NCI-H1694 (cell line): ENCODE measurements around the gene C3.

Experiments used
- DNase-seq: peaks from one replicate; lab custom pipeline; 2025; lab: John Stamatoyannopoulos, UW

The C3 gene

DNA sequence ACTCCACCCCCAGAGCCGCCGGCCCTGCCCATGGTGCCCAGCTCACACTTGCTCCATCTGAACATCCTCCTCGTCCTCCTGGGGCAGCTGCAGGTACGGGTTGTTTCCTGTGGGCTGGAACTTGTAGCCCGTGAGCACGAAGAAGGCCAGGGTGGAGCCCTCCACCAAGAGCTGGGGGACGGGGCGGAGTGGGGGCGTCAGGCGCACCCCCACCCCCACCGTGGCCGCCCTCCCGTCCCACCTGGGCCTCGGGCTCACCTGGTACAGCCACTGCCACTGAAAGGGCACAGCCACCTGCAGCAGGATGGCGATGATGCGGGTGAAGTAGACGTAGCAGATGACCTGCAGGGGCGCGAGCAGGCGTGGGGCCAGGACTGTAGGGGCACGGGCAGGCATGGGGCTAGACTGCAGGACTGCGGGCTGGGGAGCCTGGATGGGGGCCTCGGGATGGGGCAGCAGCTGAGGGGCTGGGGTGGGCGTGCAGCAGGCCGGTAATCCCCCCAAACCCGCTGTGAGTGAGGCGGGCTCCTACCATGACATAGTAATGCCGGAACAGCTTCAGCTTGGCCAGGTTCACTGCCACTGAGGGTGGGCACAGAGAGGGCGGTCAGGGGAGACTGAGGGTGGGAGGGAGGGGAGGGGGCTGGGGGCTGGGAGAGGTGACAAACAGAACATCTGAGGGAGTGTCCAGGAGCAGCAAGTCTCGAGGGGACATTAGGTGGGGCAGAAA, 10.7 kb upstream of the C3 start:
- no peak for DNase-seq

DNA sequence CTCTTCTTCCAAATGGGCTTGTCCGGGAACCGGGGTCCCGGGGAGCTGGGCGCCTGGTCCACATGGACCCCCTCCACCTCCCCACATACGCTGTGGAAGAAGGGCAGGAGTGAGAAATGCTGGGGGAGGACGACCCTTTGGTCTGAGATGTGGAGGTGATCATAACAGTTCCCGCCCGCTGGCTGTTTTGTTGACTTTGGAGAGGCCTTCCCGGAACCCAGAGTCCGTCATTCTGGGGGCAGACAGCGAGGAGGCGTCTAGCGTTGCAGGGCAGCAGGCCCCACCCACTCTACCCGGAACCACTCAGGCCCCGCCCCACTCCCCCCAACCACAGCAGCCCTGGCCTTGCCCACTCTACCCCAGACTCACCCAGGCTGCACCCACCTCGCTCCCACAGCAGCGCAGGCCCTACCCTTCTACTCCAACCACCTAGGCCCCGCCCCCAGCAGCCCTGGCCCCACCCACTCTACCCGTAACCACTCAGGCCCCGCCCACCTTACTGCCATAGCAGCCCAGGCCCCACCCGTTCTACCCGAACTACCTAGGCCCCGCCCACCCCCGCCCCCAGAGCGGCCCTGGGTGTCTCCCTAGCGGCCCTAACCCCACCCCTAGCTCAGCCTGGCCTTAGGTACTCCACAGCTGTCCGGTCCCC, 9.8 kb upstream of the C3 start:
- no peak for DNase-seq

DNA sequence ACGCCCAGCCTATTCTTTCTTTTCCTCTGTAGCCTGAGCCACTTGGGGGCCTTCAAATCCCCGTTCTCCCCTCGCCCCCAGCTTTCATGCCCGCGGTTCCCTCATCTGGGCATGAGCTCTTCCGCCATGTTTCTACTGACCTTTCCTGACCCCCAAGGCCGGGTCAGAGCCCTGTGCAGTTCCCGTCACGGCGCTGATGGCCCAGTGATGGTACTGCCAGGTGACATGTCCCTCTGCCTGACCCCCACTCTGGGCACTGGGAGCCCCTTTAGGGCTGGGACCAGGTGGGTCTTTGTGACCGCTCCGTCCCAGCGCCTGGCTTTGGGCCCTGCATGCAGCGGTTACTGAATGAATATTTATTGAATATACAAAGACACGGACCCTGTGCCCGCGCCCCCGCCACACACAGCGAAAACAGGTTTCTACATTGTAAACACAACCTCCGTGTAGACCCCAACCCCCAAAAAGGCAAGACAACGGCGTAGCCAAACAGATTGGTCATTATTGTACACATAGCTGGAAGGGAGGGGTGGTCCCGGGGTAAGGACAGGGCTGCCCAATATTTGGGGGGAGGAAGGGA, 9.2 kb upstream of the C3 start:
- DNase-seq: no peak

DNA sequence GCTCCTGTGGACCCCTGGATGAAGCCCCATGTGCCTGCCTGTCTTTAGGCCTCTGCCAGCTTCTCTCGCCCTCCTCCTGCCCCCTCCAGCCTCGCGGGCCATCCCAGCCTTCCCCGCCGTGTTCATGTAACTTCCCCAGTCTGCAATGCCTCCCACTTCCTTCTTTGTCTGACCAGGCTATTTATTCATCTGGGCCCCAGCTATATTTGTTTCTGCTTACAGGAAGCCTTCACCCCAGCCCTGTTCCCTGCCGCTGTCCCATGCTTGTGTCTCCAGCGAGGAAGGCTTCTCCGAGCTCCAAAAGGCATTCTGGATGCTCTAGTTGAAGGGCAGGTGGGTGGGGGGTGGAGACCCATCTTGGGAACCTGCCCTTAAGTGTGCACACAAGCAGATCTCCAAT, 7.9 kb upstream of the C3 start:
- DNase-seq: no peak

DNA sequence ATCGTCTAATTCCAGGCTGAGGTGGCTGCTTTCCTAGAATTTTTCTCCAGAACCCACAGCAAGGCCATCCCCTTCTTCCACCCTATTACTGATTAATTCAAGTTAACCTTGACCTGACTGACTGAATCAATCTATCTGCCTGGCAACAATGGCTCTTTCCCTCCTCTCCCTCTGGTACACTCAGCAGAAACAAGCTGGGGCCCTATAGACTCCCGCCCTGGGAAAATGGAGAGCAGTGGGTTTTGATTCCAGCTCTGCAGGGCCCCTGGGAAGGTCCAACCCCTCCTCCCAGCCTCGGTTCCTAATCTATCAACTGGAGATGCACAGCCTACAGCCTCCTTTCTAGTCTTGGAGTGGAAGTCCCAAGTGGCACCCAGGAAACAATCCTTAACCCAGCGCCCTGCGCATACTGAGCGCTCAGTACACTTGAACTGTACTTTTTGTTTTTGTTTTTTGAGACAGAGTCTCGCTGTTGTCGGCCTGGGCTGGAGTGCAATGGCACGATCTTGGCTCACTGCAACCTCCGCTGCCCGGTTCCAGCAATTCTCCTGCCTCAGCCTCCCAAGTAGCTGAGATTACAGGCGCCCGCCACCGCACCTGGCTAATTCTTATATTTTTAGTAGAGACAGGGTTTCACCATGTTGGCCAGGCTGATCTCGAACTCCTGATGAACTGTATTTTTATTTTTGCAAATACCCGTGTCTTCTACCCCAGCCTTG, 5.2 kb upstream of the C3 start:
- no peak for DNase-seq

DNA sequence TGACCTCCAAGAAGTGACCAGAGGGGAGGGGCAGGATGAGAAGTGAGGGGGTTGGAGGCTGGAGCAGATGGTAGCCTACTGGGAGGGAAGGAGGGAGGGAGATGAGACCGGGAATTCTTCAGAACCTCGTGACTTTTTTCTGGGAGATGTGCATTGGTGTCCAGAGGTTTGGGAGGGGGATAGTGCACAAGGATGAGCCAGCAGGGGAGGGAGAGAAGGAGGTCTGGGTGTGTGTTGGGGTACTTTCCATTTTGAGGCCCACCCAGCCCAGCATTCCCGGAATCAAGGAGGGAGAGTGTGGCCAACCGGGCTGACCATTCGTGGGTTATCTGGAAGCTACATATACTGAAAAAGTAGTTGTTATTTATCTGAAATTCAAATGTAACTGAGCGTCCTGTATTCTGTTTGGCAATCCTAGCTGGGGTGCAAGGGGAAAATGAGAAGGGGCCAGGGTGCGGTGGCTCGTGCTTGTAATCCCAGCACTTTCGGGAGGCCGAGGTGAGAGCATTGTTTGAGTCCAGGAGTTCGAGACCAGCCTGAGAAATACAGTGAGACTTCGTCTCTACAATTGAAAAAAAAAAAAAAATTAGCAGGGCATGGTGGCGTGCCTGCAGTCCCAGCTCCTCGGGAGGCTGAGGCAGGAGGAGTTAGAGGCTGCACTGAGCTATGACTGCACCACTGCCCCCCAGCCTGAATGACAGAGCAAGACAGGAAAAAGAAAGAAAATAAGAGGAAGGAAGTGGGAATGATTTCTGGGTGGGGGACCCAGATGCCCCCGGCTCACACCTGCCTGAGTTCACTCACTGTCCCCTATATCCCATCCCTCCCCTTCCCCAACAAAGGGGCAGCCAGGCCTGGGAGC, 4.4 kb upstream of the C3 start:
- DNase-seq: no peak

DNA sequence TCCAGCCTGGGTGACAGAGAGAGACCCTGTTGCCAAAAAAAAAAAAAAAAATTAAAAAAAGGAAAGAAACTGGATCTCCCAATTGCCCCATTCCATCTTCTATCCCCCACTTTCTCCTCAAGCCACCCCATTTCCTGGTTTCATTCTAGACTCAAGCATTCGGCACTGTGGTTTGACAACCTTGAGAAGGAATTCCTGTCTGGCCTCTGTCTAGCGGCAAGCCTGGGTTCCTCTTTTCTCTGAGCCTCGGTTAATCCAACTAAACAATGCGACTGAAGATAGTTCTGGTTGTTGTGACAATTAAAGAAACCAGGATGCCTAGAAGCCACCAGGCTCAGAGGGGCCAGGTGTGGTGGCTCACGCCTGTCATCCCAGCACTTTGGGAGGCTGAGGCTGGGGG, 3.3 kb upstream of the C3 start:
- DNase-seq: no peak

DNA sequence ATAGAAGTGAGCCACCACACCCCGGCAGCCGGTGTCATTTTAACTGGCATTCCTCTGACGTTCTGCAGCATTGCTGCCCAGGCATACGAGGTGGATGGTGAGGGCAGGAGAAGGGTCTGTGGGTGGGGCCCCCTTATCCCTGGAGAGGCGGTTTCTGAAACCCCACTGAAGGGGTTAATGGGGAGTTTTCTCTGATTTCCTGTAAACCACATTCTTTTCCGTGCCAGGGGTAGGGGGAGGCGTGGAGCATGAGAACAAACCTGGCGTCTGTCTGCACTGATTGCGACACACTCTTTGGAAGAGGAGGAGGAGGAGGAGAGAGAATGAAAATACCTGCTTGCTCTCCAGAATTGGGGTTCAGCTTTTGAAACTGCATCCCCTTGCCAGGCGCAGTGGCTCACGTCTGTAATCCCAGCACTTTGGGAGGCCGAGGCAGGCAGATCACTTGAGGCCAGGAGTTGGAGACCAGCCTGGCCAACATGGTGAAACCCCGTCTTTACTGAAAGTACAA, 2.7 kb upstream of the C3 start:
- DNase-seq: no peak

DNA sequence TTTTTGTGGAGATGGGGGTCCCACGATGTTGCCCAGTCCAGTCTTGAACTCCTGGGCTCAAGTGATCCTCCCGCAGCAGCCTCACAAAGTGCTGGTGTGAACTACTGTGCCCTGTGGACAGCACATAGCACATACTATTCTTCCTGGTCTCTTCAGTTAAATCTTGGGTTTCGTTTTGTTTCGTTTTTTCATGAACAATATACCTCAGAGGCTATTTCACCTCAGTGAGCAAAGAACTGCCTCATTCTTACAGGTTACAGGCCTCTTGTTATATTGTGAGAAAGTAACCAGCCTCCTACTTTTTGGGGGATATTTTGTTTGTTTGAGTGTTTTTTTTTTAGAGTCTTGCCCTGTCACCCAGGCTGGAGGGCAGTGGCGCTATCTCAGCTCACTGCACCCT, 1.3 kb upstream of the C3 start:
- no peak for DNase-seq

DNA sequence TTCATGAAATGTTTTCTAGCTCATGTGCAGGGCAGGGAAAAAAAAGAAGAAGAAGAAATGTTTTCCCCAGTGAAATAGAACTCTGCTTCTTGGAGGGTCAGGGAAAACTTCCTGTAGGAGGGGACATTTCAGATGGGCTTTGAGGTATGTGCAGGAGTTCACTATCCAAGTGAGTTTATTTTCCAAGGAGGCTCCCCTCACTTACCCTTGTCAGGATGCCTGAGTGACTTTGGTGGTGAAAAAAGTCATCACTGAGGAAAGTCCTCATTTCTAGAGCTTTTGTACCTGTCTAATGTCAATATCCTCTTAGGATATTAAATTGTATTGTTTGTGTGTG, 656 bp upstream of the C3 start:
- DNase-seq: no peak

DNA sequence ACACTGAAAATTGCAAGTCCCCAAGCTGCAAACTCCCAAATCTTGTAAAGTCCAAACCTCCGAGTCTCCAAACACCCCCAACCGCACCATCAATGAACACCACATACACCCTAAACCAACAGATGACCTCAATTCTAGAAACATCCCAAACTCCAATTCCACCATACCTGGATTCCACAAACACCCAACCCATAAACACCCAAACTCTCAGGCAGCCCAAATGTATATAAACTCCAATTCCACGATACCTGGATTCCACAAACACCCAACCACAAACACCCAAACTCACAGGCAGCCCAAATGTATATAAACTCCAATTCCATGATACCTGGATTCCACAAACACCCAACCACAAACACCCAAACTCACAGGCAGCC, 470 bp downstream of the C3 start:
- no peak for DNase-seq

DNA sequence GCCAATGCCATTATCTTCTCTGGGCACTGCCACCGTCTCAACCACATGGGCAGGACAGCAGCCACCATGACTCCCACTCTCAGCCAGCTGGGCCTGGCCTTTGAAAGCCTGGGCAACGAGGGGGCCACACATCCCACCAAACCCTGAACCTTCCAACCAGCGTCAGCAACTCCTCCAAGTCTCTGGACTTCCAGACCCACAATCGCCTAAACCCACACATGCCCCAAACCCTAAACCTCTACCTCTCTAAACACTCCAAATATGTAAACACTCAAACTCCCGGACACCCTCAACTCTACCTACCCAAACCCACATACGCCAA, 949 bp downstream of the C3 start:
- no peak for DNase-seq

DNA sequence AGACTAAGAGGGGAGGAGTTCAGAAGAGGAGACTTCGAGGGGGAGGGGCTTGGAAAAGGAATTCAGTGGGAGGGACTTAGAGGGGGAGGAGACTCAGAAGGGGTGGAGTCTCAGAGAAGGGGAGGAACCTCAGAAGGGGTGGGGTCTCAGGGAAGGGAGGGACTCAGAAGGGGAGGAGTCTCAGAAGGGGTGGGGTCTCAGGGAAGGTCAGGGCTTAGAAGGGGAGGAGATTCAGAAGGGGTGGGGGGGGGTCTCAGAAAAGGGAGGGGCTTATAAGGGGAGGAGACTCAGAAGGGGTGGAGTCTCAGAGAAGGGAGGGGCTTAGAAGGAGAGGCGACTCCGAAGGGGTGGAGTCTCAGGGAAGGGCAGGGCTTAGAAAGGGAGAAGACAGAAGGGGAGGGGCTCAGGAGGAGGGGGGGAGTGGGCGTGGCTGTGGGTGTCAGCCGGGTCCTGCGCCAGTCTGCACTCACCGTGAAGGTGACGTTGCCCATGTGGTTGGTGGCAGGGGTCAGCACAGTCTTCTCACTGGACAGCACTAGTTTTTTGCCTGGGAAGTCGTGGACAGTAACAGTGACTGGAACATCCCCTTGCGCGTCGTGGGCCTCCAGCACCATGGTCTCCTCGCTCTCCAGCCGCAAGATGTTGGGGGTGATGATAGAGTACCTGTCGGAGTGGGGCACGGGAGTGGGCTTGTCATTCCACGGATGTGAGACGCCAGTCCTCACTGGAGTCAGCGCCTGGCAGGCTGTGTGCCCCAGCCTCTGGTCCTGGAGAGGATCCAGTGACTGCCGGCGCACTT, 1.5 kb downstream of the C3 start:
- no peak for DNase-seq

DNA sequence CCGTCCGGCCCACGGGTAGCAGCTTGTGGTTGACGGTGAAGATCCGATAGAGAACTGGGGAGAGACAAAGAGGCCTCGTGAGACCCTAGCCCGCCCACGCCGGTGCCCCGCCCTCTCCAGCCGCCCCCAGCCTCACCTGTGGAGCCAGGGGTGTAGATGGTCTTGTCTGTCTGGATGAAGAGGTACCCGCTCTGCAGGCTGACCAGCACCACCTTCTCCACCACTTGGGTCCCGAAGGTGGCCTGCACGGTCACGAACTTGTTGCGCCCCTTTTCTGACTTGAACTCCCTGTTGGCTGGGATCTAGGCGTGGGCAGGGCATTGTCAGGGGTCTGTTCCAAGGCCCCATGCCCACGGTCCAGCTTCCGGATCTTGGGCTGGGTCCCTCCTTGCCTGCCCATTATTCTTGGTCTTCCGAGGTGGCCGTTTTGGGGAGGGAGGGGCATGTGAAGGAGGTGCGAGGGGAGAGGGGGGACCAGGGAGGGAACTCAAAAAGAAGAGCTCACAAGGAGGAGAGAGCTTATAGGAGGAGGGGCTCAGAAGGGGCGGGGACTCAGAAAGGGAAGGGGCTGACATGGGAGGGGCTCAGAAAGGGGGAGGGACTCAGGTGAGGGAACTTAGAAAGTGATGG, 2.2 kb downstream of the C3 start:
- DNase-seq: no peak

DNA sequence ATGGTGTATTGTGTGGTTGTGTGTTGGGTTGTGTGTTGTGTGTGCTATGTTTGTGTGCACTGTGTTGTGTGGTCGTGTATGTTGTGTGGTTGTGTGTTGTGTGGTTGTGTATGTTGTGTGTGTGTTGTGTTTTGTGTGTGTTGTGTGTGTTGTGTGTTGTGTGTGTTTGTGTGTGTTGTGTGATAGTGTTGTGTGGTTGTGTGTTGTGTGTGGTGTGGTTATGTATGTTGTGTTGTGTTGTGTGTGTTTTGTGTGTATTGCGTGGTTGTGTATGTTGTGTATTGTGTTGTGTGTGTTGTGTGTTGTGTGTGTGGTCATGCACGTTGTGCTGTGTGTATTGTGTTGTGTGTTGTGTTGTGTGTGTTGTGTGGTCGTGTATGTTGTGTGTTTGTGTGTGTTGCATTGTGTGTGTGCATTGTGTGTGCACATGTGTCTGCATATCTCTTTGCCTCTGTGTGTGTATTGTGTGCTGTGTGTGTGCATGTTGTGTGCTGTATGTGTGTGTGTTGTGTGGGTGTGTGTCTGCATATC, 2.9 kb downstream of the C3 start:
- DNase-seq: no peak

DNA sequence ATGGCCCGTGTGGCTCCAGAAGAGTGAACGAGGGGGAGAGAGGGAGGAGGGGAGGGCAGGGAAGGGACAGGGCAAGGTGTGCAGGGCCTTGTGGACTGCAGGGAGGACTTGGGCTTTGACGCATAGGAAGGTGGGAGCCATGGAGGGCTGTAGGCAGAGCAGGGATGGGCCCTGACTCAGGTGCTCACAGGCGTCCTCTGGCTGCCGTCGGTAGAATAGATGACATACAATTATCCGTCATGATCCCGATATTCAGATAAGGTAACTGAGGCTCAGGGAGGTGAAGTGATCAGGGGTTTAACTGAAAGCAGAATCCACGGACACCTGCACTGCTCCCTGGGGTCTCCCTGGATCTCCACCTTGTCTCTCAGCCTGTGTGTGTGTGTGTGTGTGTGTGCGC, 3.4 kb downstream of the C3 start:
- no peak for DNase-seq

DNA sequence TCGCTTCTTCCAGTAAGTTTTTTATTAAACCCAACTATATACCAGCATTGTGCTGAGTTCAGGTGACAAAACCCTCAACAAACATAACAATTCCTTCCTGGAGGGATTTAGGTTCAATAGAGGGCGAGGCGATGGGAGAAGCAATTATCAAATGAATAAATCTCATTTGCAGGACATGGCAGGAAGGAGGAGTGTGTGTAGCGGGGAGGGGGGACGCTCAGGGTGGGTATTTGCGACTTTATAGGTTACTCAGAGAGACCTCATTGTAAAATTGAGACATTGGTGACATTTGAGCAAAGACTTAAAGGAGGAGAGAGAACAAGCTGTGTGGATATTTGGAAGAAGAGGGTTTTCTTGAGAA, 3.9 kb downstream of the C3 start:
- DNase-seq: no peak

DNA sequence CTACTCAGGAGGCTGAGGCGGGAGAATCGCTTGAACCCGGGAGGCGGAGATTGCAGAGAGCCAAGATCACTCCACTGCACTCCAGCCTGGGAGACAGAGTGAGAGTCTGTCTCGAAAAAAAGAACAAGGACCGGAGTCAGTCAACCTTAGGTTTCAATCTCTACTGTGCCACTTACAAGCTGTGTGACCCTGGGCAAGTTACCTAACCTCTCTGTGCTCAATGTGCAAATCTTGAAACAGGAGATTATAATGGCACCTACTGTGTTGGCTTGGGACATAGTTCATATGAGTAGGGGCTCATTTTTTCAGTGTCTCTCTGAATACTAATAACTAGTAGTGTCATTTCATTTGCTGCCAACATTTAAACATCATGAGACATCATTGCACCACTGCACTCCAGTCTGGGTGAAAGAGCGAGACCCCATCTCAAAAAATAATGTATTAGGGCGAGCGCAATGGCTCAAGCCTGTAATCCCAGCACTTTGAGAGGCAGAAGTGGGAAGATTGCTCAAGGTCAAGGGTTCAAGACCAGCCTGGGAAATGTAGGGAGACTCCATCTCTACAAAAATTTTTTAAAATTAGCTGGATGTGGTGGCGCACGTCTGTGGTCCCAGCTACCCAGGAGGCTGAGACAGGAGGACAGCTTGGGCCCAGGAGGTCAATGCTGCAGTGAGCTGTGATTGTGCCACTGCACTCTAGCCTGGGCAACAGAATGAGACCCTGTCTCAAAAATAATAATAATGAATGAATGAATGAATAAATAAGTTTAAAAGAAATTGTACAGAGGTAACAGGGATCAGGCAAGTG, 5.5 kb downstream of the C3 start:
- no peak for DNase-seq

DNA sequence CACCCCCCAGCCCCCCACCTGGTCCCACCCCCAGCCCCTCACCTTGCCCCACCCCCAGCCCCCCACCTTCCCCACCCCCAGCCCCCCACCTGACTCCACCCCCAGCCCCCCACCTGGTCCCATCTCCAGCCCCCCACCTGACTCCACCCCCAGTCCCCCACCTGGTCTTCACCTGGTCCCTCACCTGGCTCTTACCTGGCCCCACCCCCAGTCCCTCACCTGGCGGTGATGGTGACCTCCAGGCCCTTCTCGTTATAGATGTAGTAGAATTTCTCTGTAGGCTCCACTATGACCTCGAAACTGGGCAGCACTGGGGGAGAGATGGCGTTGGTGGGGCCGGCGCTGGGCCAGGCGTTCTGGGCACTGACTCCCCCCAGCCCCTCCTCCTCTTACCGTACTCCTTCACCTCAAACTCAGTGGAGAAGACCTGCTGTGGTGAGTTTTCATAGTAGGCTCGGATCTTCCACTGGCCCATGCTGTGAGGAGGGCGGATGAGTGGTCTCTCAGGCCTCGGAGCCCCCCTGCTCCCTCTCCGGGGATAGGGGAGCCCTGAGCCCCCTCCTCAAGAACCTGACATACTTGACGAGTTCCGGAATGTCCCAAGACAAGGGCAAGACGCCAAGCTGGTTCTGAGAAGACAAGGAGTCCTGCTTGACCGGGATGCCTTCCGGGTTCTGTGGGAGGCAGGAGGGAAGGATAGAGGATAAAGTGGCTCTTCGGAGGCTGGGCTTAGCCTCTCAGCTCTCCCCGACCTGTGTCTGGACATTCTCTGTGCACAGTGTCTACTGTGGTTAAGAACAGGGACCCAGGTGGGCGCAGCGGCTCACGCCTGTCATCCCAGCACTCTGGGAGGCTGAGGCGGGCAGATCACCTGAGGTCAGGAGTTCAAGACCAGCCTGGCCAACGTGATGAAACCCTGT, 6.4 kb downstream of the C3 start:
- DNase-seq: no peak
